GM15510 (cell line): ENCODE data around the gene RUSF1.

Source experiments
- POLR2A ChIP-seq: IDR thresholded peaks from 3 replicates; pipeline ENCODE4 v1.6.1; 2011; ENCODE audit warnings: borderline replicate concordance; ENCODE audit not compliant: insufficient read length; ENCODE audit errors: extremely low read depth

Gene RUSF1

GRCh38 chr16:31456988-31457360, 51.2 kb downstream of the RUSF1 start:
- no peak for TF ChIP-seq POLR2A

GRCh38 chr16:31455601-31456314, 52.4 kb downstream of the RUSF1 start:
- TF ChIP-seq POLR2A, result no peak

- TF ChIP-seq POLR2A, result no peak
These were observed 54.7 kb downstream of the RUSF1 start for GRCh38 chr16:31453255-31454204.

- no peak for TF ChIP-seq POLR2A
These were observed 55.5 kb downstream of the RUSF1 start for GRCh38 chr16:31452631-31453106.

- TF ChIP-seq POLR2A, result no peak
These were observed 56.4 kb downstream of the RUSF1 start for GRCh38 chr16:31451681-31452351.

- TF ChIP-seq POLR2A, result no peak
These were observed 57.0 kb downstream of the RUSF1 start for GRCh38 chr16:31451201-31451600.

GRCh38 chr16:31441956-31442355, 66.2 kb downstream of the RUSF1 start:
- no peak for TF ChIP-seq POLR2A

- no peak for TF ChIP-seq POLR2A
These were observed 67.5 kb downstream of the RUSF1 start for GRCh38 chr16:31440516-31441184.

- TF ChIP-seq POLR2A, result no peak
These were observed 68.7 kb downstream of the RUSF1 start for GRCh38 chr16:31439519-31439918.
